Cortex of kidney (tissue), 1 donor: Measurements from ENCODE around the gene FERMT2.

Experiments used
- DNase-seq: peaks from one replicate; lab custom pipeline; 2025; lab: John Stamatoyannopoulos, UW

FERMT2 gene, protein sequence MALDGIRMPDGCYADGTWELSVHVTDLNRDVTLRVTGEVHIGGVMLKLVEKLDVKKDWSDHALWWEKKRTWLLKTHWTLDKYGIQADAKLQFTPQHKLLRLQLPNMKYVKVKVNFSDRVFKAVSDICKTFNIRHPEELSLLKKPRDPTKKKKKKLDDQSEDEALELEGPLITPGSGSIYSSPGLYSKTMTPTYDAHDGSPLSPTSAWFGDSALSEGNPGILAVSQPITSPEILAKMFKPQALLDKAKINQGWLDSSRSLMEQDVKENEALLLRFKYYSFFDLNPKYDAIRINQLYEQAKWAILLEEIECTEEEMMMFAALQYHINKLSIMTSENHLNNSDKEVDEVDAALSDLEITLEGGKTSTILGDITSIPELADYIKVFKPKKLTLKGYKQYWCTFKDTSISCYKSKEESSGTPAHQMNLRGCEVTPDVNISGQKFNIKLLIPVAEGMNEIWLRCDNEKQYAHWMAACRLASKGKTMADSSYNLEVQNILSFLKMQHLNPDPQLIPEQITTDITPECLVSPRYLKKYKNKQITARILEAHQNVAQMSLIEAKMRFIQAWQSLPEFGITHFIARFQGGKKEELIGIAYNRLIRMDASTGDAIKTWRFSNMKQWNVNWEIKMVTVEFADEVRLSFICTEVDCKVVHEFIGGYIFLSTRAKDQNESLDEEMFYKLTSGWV

DNA sequence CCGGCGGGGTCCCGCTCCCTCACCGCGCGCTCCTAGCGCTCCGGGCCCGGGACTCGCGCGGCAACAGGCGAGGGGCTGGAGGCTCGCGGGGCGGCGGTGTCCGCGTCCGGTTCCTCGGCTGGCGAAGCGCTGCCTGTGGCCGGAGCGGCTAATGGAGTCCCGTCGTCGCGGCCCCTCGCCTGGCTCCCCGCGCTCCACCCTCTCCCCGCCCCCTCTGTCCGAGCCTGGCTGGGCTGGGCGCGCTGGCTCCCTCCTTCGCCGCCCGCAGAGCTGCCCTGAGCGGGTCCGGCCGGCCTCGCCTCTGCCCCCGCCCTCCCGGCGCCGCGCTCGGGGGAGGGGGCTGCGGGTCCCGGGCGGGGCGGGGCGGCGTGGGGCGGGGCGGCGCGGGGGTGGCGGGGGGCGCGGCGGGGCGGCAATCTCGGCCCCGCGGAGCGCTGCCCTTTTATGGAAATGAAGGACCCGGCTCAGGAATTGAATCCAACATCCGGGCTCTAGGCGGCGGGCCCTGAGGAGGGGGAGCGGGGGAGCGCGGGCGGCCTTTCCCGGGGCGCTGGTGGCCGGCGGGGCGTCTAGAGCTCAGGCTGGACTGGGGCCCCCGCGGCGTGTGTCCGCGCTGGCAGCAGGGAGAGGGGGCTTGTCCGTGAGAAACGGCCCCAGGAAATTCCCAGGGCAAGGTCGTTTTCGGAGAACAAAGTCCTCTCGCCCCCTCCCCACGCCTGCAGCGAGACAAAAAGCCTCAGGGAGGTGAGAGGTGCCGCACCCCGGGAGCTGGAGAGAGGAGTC, at the start of gene FERMT2:
FERMT2 (minus strand) TSS at position 153 of the 783 bp plus-strand sequence. CDS start 482 bp downstream, outside the sequence.
- peak; percentile 39 for DNase-seq

DNA sequence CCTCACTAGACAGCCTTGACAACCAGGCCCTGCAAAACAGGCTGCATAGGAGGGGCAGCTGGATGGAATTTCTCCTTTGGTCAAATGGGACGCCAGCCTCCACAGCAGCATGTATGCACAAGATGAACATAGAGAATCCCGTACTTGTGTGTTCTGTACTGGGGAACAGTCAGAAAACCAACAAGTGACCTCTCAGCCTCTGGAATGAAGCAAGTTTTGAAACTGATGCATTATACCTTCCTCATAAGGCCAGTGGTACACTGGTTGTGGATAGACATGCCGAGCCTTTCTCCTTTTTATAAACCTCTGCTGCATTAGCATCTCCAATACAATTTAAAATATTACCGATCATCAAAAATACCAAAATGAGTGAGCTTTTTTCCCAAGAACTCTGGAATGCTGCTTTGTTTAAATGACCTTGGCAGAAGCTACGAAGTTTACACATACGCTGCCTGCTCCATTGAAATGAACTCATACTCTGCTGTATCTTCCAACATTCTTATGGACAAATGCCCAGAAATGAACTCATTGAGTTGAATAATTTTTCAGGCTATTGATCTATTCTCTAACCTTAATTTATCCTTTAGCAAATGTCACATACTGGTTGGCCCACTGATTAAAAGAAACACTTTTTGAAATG, 47.6 kb upstream of the FERMT2 start:
- no peak for DNase-seq

GRCh38 chr14:52996493-52996892, 45.6 kb upstream of the FERMT2 start:
- DNase-seq: no peak

GRCh38 chr14:52995998-52996397, 45.1 kb upstream of the FERMT2 start:
- no peak for DNase-seq

- no peak for DNase-seq
Observed at GRCh38 chr14:52992236-52992870, 41.5 kb upstream of the FERMT2 start.

GRCh38 chr14:52988139-52988538, 37.3 kb upstream of the FERMT2 start:
- no peak for DNase-seq

DNA sequence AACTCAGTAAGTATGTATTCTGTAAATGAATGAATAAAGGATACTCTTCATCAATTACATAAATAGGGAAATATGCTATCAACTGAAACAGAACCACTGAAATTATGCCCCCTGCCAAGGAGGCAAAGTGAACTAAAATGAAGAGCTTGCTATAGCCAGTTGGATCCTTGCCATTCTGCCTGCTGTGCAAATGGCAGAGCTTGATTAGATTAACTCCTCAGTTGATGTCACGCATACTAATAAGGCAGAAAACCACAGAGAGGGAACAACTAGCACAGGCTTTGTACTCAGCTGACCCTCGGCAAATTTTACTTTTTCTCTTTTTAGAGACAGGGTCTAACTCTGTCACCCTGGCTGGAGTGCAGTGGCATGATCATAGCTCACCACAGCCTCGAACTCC, 36.7 kb upstream of the FERMT2 start:
- DNase-seq: no peak

- DNase-seq: no peak
Observed at GRCh38 chr14:52987042-52987441, 36.2 kb upstream of the FERMT2 start.

DNA sequence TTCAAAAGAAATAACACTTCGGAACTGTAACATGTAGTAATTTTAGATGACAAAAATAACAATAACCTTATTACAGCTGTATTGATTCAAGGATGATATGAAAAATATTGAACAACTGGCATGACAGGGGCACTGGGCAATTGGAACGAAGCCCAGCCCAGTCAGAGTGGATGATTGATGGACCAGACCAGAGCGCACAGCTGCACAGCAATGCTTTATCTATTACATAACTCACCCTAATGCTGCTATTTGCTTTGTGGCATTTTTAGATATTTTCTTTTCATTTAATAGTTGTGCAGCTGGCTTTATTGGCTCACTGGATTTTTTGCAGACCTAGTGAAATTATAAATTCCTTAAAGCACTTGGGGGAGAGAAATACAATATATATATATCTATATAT, 26.9 kb upstream of the FERMT2 start:
- DNase-seq: no peak

GRCh38 chr14:52974406-52974805, 23.6 kb upstream of the FERMT2 start:
- no peak for DNase-seq

- no peak for DNase-seq
Observed at GRCh38 chr14:52961060-52961639, 10.3 kb upstream of the FERMT2 start.

- no peak for DNase-seq
Observed at GRCh38 chr14:52960627-52961026, 9.8 kb upstream of the FERMT2 start.

DNA sequence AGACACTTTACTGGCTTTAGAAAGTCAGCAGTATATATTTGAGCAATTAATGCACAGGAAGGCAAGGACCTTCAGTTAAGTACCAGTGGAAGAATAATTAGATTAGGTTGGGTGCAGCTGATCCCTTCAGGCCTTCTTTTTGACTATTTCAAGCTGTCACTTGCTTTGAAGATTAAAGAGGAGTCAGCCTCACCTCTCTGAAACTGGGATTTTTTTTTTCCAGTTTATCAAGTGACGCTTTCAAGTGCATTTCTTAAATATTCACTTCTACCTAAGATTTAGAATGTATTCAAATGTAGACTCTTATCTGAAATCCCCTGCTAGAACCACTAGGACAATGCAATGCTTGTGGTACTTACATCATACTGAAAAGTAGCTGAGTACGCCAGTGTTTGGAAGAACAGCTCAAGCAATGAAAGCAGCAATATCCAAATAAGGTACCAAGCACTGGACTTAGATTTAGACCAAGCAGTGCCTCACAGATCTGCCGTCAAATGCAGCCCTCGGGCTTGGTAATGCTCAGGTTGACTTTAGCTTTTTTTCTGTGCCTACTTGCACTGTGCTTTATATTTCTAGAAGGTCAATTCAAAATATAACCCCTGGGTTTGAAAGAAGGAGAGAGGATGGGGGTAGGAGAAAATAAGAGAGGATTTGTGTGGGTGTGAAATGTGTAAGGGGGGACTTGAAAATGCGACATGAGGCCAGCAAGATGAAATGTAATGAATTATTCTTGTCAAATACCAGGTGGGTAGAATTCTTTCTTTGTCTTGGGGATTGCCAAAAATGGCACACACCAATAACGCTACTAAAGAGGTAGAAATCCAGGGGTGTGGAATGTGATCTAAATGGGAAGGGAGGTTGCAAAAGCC, 3.7 kb upstream of the FERMT2 start:
- no peak for DNase-seq

GRCh38 chr14:52951681-52952554, 1.1 kb upstream of the FERMT2 start:
- no peak for DNase-seq

- DNase-seq: no peak
Observed at GRCh38 chr14:52950410-52950897, 396 bp downstream of the FERMT2 start.

- DNase-seq: no peak
Observed at GRCh38 chr14:52949711-52950409, 990 bp downstream of the FERMT2 start.

DNA sequence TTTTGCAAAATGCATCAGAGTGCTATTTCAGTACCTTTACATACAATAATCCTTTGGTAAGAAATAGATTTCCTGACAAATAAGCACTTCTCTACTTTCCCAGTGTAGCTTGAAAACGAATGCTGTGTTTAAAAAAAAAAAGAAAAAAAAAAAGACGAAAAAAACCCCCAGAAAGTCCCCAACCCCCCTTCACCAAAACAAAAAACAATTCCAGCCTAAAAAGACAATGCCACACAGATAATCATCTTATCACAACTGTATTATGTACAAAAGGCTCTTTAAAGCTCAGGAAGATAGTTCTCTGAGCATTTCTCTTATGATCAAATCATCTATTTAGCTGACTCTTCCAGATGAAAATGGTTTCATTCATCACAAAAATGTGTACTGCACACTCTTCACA, 1.6 kb downstream of the FERMT2 start:
- DNase-seq: no peak

DNA sequence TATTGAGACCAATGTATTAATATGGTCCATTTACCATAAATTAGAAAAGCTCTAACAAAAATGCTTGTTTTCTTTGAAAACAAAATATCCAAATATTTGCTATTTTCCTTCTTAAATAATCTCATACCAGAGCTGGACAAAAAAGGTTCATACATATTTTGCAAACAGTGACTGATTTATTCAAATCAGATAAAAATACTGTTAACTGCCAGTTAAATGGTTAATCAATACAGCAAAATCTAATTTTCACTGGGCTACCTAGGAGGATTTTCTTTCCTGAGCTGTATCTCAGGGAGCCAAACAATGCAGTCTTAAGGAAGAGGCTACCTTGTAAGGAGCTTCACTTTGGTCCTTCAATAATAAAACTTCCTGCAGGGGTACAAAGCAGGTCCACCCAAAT, 2.0 kb downstream of the FERMT2 start:
- DNase-seq: no peak
